Thyroid gland (tissue), 4 donors: ENCODE measurements around the gene EXOC3L4.

Source experiments
- CTCF ChIP-seq, 6 experiments: fragments of 200-600 bp in 3 of 6; fragments of 450-650 bp in 3 of 6; sonication (generic) in 3 of 6; IDR thresholded peaks; one replicate each; pipeline ENCODE4 v1.5.1; 2016 to 2019; ENCODE audit warnings: antibody characterized with exemption in 6 of 6, mild to moderate bottlenecking in 2 of 6, inconsistent platforms in 1 of 6, moderate library complexity in 1 of 6
- POLR2A ChIP-seq, 2 donors: fragments of 450-650 bp; IDR thresholded peaks; one replicate each; pipeline ENCODE4 v1.6.1; 2017; ENCODE audit warnings: antibody characterized with exemption in 2 of 2, mild to moderate bottlenecking in 2 of 2, moderate library complexity in 1 of 2

- TF ChIP-seq POLR2A (IDR thresholded peaks at IDR 0.05) (no peak), CTCF (IDR thresholded peaks at IDR 0.05) (no peak)
Observed at GRCh38 chr14:103061482-103061976, 33.0 kb upstream of the EXOC3L4 start.
